GM12878 (cell line): ENCODE results near the gene TPRA1. TPM values are rescaled to one million over a fixed set of nuclear protein-coding genes. Genes with fewer than 3 reads are reported as not detected.

Experiments
- ATAC-seq: fragments of 200-7000 bp; cut with Tn5 transposase; 3 replicates; pipeline ENCODE4 v1.9.1; 2020; ENCODE audit warnings: mild to moderate bottlenecking, moderate library complexity
- BruUV-seq: library from RNA; stranded (reverse); fragments of 400-500 nt; replicated peaks from 2 replicates; lab custom pipeline; 2021; lab: Mats Ljungman, UMichigan
- CTCF ChIA-PET: fragments of 300-600 bp; sonication (Branson Sonifier 250); formaldehyde crosslinking; extraction: SDS; loops from one replicate; lab custom pipeline; 2021; ENCODE audit warnings: inconsistent platforms; lab: Yijun Ruan, JAX
- POLR2A ChIA-PET: fragments of 350-600 bp; formaldehyde crosslinking; extraction: SDS; loops from one replicate; lab custom pipeline; 2021; ENCODE audit warnings: inconsistent platforms; lab: Charles Lee
- RAD21 ChIA-PET: fragments of 300-600 bp; sonication (Branson Sonifier 250); formaldehyde crosslinking; loops from one replicate; lab custom pipeline; 2023; ENCODE audit warnings: antibody characterized with exemption; ENCODE audit not compliant: unreplicated experiment; lab: Charles Lee
- SMC1A ChIA-PET: fragments of 300-600 bp; sonication (Branson Sonifier 250); formaldehyde crosslinking; loops from one replicate; lab custom pipeline; 2023; ENCODE audit not compliant: unreplicated experiment, uncharacterized antibody; lab: Charles Lee
- DNase-seq: peaks from one replicate; pipeline ENCODE4 v3.0.0-alpha.2; 2011; ENCODE audit warnings: low read depth, low spot score
- FAIRE-seq: peaks from 3 replicates; lab custom pipeline; 2011; peaks lifted over from hg19 to GRCh38; lab: Jason Lieb, UNC
- H2AFZ ChIP-seq: 2 replicates; pipeline ENCODE4 v1.6.0; 2011; ENCODE audit warnings: low read depth, low read length, control low read depth; ENCODE audit not compliant: control insufficient read depth
- H3K27ac ChIP-seq: 2 replicates; pipeline ENCODE4 v1.5.1; 2011; ENCODE audit warnings: control low read depth; ENCODE audit not compliant: control insufficient read depth, insufficient read depth
- H3K27me3 ChIP-seq, 2 experiments: replicated peaks in 1 of 2; 2 replicates each; pipeline versions ENCODE4 v1.6.0 to v1.6.1; 2011; ENCODE audit warnings: low read length in 1 of 2; ENCODE audit not compliant: control insufficient read depth in 2 of 2, insufficient read depth in 2 of 2
- H3K36me3 ChIP-seq, 2 experiments: 2 replicates each; pipeline ENCODE4 v1.5.1; 2011; ENCODE audit warnings: low read length in 1 of 2; ENCODE audit not compliant: control insufficient read depth in 2 of 2, insufficient read depth in 2 of 2
- H3K4me1 ChIP-seq: 2 replicates; pipeline ENCODE4 v1.6.1; 2011; ENCODE audit warnings: mild to moderate bottlenecking, low read length, moderate library complexity, mixed read lengths; ENCODE audit not compliant: control insufficient read depth, insufficient read depth
- H3K4me2 ChIP-seq: 2 replicates; pipeline ENCODE4 v1.6.0; 2011; ENCODE audit warnings: control low read depth; ENCODE audit not compliant: control insufficient read depth, insufficient read depth
- H3K4me3 ChIP-seq: fragments of 200-600 bp; sonication (generic); 2 replicates; pipeline ENCODE4 v1.5.1; 2016
- H3K79me2 ChIP-seq: 2 replicates; pipeline ENCODE4 v1.6.0; 2011; ENCODE audit warnings: low read length; ENCODE audit not compliant: control insufficient read depth, insufficient read depth
- H3K9ac ChIP-seq: 2 replicates; pipeline ENCODE4 v1.8.0; 2011; ENCODE audit warnings: low read length, control low read depth, mixed read lengths; ENCODE audit not compliant: control insufficient read depth, insufficient read depth
- H3K9me3 ChIP-seq: replicated peaks from 3 replicates; pipeline ENCODE4 v1.5.1; 2011; ENCODE audit warnings: mild to moderate bottlenecking, low read length; ENCODE audit not compliant: control insufficient read depth, insufficient read depth
- H4K20me1 ChIP-seq: 2 replicates; pipeline ENCODE4 v1.6.0; 2011; ENCODE audit not compliant: control insufficient read depth, insufficient read depth
- BRCA1 ChIP-seq: IDR thresholded peaks from 2 replicates; pipeline ENCODE4 v1.6.1; 2011; ENCODE audit warnings: low read depth, low read length, improper control_type of control experiment
- EGR1 ChIP-seq, 2 experiments: IDR thresholded peaks; 1 replicate in 1 of 2; 2 replicates in 1 of 2; pipeline ENCODE4 v1.6.1; 2011 to 2012; ENCODE audit warnings: low read depth in 2 of 2, low read length in 2 of 2, borderline replicate concordance in 1 of 2, mild to moderate bottlenecking in 1 of 2, moderate library complexity in 1 of 2
- GATAD2B ChIP-seq: fragments of 450-650 bp; conservative IDR thresholded peaks from 2 replicates; pipeline ENCODE4 v1.6.1; 2017; ENCODE audit warnings: low read depth, mild to moderate bottlenecking, moderate library complexity
- MEF2A ChIP-seq: IDR thresholded peaks from 2 replicates; pipeline ENCODE4 v1.6.1; 2011; ENCODE audit warnings: low read depth, mild to moderate bottlenecking, low read length, moderate library complexity; ENCODE audit not compliant: insufficient read depth
- RFX5 ChIP-seq: IDR thresholded peaks from 2 replicates; pipeline ENCODE4 v1.6.1; 2011; ENCODE audit warnings: low read depth, low read length, improper control_type of control experiment
- SREBF1 ChIP-seq: IDR thresholded peaks from 2 replicates; pipeline ENCODE4 v1.6.1; 2012; ENCODE audit warnings: mild to moderate bottlenecking, low read length
- SUZ12 ChIP-seq: fragments of 200-600 bp; sonication (generic); IDR thresholded peaks from one replicate; pipeline ENCODE4 v1.6.1; 2018; ENCODE audit warnings: antibody characterized with exemption, mild to moderate bottlenecking; ENCODE audit not compliant: unreplicated experiment
- WGBS: methylation state at CpG from one replicate; pipeline ENCODE4 v1.1.6; 2016; ENCODE audit warnings: low lambda C conversion rate; ENCODE audit not compliant: insufficient replicate concordance, insufficient coverage; ENCODE audit errors: missing lambda C conversion rate; 5-methylcytosine and 5-hydroxymethylcytosine counted together
- in situ Hi-C: fragments of 300-500 bp; cut with MboI; formaldehyde crosslinking; loops from 9 replicates; pipeline ENCODE4 v1.14.3; 2018; ENCODE audit warnings: mixed read lengths
- intact Hi-C: fragments of 100-400 bp; cut with micrococcal nuclease; formaldehyde crosslinking; loops from one replicate; pipeline ENCODE4 v1.14.2; 2022; ENCODE audit not compliant: unreplicated experiment
- polyA plus RNA-seq, 11 experiments: library from polyadenylated mRNA; depleted of rRNA in 4 of 11; unstranded in 6 of 11; stranded (reverse) in 5 of 11; fragments of >200 nt; fragmentation: Nextera tagmentation in 4 of 11; fragmentation: Illumina TruSeq in 1 of 11; extraction: Ambion mirVana in 4 of 11; extraction: Trizol in 1 of 11; gene quantifications; 1 replicate in 1 of 11; 2 replicates in 10 of 11; pipeline versions ENCODE4 v1.2.1 to v1.2.3, GENCODE V29; 2011 to 2016; ENCODE audit warnings: inconsistent platforms in 2 of 11, missing spikeins in 2 of 11, low read depth in 1 of 11
- total RNA-seq, 4 experiments: library from RNA; depleted of rRNA in 3 of 4; stranded (reverse); fragments of >200 nt in 3 of 4; fragmentation: Illumina TruSeq in 1 of 4; extraction: Trizol in 1 of 4; gene quantifications; 2 replicates each; pipeline versions ENCODE4 v1.2.1 to v1.2.3, GENCODE V29; 2013 to 2021
- TF ChIP-seq, protein P1 (sequence below): fragments of 450-650 bp; IDR thresholded peaks from 2 replicates; pipeline ENCODE4 v1.6.1; 2016; ENCODE audit warnings: mild to moderate bottlenecking, moderate library complexity, borderline replicate concordance
- TF ChIP-seq, protein P2 (sequence below): fragments of 450-650 bp; formaldehyde crosslinking; IDR thresholded peaks from 2 replicates; pipeline ENCODE4 v1.4.0; 2022; ENCODE audit warnings: mild to moderate bottlenecking, moderate library complexity
- TF ChIP-seq, protein P3 (sequence below): IDR thresholded peaks from 2 replicates; pipeline ENCODE4 v1.6.1; 2012; ENCODE audit warnings: low read depth, low read length, improper control_type of control experiment
- TF ChIP-seq, protein P4 (sequence below): IDR thresholded peaks from 2 replicates; pipeline ENCODE4 v1.6.1; 2012; ENCODE audit warnings: low read length, inconsistent platforms

The TPRA1 gene
- total and polyA plus RNA-seq, 10 of the 15 experiments (the other 5 are each of a cell fraction or from before 2014, with no cell fraction given), result 1.8 to 39.6 (median 26.6) TPM

DNA sequence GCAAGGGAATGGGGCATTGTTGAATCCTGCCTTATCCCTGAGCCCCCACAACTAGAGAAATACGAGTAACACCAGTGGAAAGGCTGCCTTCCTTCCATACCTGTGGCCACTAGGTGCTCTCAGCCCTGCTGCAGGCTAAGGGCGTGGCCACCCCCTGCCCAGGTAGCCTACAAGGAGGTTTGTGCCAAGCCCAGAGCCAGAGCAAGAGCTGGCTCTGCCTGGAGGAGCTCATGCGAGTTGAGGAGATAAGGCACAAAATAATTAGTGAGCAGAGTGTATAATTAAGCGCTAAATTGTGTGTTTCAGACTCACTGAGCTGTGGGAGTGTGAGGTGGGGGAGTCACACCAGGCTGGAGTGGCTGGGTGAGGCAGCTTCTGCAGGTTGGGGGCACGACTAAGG lies 49.2 kb downstream of the TPRA1 start (continued):
- TF ChIP-seq, protein P1, sequence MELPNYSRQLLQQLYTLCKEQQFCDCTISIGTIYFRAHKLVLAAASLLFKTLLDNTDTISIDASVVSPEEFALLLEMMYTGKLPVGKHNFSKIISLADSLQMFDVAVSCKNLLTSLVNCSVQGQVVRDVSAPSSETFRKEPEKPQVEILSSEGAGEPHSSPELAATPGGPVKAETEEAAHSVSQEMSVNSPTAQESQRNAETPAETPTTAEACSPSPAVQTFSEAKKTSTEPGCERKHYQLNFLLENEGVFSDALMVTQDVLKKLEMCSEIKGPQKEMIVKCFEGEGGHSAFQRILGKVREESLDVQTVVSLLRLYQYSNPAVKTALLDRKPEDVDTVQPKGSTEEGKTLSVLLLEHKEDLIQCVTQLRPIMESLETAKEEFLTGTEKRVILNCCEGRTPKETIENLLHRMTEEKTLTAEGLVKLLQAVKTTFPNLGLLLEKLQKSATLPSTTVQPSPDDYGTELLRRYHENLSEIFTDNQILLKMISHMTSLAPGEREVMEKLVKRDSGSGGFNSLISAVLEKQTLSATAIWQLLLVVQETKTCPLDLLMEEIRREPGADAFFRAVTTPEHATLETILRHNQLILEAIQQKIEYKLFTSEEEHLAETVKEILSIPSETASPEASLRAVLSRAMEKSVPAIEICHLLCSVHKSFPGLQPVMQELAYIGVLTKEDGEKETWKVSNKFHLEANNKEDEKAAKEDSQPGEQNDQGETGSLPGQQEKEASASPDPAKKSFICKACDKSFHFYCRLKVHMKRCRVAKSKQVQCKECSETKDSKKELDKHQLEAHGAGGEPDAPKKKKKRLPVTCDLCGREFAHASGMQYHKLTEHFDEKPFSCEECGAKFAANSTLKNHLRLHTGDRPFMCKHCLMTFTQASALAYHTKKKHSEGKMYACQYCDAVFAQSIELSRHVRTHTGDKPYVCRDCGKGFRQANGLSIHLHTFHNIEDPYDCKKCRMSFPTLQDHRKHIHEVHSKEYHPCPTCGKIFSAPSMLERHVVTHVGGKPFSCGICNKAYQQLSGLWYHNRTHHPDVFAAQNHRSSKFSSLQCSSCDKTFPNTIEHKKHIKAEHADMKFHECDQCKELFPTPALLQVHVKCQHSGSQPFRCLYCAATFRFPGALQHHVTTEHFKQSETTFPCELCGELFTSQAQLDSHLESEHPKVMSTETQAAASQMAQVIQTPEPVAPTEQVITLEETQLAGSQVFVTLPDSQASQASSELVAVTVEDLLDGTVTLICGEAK, result no peak
- TF ChIP-seq SREBF1, result no peak

- BruUV-seq, result no TSS peak
- Histone ChIP-seq H3K4me1 (no peaks in the 10 kb centered on the region), H3K27me3 (peaks cover 0 to 6% of the 10 kb centered on the region in 2 experiments; a peak in 3 of 4 replicates), H4K20me1 (no peaks in the 10 kb centered on the region), H3K36me3 (no peaks in the 10 kb centered on the region), H3K4me3 (no peak overlapping the region), H3K27ac (no peak overlapping the region), H3K4me2 (no peak overlapping the region), H3K9me3 (no peaks in the 10 kb centered on the region), H3K79me2 (no peaks in the 10 kb centered on the region), H3K9ac (no peak overlapping the region), H2AFZ (no peak overlapping the region)
- POLR2A ChIA-PET, result no interaction called here
- ATAC-seq (no peak), FAIRE-seq (no peak), DNase-seq (no peak)
- CTCF ChIA-PET, result interaction anchor here (1.6 kb wide), 1 partner anchor 9 kb away, joined by 4 read pairs; no protein-coding TSS in a partner anchor
- 14% methylated on average over 17 of the region's 17 CpGs for WGBS
- RAD21 ChIA-PET, result no interaction called here
- in situ Hi-C loops, result loop anchor here (10.0 kb wide), 1 partner anchor 785 kb away; no protein-coding TSS in a partner anchor
- SMC1A ChIA-PET, result no interaction called here
- intact Hi-C loops, result loop anchor here (10.0 kb wide), 4 partner anchors 85 to 1405 kb away; partner anchors contain the start of gene PLXNA1
- TF ChIP-seq EGR1 (IDR thresholded peaks at IDR 0.05; ENCODE audit: borderline replicate concordance in 1 of 2, low read depth in 2 of 2, low read length in 2 of 2), result no peak
- TF ChIP-seq RFX5, result no peak
- TF ChIP-seq SUZ12, result no peak
- TF ChIP-seq, protein P2, sequence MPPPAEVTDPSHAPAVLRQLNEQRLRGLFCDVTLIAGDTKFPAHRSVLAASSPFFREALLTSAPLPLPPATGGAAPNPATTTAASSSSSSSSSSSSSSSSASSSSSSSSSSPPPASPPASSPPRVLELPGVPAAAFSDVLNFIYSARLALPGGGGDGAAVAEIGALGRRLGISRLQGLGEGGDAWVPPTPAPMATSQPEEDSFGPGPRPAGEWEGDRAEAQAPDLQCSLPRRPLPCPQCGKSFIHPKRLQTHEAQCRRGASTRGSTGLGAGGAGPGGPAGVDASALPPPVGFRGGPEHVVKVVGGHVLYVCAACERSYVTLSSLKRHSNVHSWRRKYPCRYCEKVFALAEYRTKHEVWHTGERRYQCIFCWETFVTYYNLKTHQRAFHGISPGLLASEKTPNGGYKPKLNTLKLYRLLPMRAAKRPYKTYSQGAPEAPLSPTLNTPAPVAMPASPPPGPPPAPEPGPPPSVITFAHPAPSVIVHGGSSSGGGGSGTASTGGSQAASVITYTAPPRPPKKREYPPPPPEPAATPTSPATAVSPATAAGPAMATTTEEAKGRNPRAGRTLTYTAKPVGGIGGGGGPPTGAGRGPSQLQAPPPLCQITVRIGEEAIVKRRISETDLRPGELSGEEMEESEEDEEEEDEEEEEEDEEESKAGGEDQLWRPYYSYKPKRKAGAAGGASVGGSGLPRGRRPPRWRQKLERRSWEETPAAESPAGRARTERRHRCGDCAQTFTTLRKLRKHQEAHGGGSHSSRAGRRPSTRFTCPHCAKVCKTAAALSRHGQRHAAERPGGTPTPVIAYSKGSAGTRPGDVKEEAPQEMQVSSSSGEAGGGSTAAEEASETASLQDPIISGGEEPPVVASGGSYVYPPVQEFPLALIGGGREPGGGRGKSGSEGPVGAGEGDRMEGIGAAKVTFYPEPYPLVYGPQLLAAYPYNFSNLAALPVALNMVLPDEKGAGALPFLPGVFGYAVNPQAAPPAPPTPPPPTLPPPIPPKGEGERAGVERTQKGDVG, result no peak
- no peak for TF ChIP-seq MEF2A
- TF ChIP-seq, protein P3, sequence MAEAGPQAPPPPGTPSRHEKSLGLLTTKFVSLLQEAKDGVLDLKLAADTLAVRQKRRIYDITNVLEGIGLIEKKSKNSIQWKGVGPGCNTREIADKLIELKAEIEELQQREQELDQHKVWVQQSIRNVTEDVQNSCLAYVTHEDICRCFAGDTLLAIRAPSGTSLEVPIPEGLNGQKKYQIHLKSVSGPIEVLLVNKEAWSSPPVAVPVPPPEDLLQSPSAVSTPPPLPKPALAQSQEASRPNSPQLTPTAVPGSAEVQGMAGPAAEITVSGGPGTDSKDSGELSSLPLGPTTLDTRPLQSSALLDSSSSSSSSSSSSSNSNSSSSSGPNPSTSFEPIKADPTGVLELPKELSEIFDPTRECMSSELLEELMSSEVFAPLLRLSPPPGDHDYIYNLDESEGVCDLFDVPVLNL, result no peak
- no peak for TF ChIP-seq GATAD2B
- TF ChIP-seq, protein P4, sequence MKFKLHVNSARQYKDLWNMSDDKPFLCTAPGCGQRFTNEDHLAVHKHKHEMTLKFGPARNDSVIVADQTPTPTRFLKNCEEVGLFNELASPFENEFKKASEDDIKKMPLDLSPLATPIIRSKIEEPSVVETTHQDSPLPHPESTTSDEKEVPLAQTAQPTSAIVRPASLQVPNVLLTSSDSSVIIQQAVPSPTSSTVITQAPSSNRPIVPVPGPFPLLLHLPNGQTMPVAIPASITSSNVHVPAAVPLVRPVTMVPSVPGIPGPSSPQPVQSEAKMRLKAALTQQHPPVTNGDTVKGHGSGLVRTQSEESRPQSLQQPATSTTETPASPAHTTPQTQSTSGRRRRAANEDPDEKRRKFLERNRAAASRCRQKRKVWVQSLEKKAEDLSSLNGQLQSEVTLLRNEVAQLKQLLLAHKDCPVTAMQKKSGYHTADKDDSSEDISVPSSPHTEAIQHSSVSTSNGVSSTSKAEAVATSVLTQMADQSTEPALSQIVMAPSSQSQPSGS, result no peak
- TF ChIP-seq BRCA1, result no peak
Measured at GRCh38 chr3:127539366-127540060, 51.0 kb downstream of the TPRA1 start.
